CD8-positive, alpha-beta memory T cell (primary cell): ENCODE measurements around the gene IP6K2. TPM values are rescaled to one million over a fixed set of nuclear protein-coding genes. Genes with fewer than 3 reads are reported as not detected.
"Not testable (repeated sequence)": the region's sequence is repeated elsewhere in the genome, so short reads cannot be mapped to it uniquely, and the experiment has no call there.

ENCODE experiments used
- CTCF ChIA-PET: fragments of 350-600 bp; sonication (Branson Sonifier 250); formaldehyde crosslinking; loops from one replicate; lab custom pipeline; 2021; ENCODE audit warnings: antibody characterized with exemption; lab: Charles Lee
- POLR2A ChIA-PET: fragments of 350-600 bp; sonication (Branson Sonifier 250); formaldehyde crosslinking; loops from one replicate; lab custom pipeline; 2021; ENCODE audit warnings: antibody characterized with exemption; lab: Charles Lee
- DNase-seq, 5 donors: peaks; one replicate each; pipeline versions ENCODE4 v3.0.0 to v3.0.0-alpha.2; 2020 to 2022; ENCODE audit warnings: mixed read lengths in 1 of 5
- H3K27ac ChIP-seq: one replicate; pipeline ENCODE4 v1.7.0; 2013; ENCODE audit warnings: low read depth, mild to moderate bottlenecking, low read length, moderate library complexity
- H3K27me3 ChIP-seq: 2 replicates; pipeline ENCODE4 v1.7.0; 2013; ENCODE audit warnings: low read length, mild to moderate bottlenecking; ENCODE audit not compliant: insufficient read depth, poor library complexity, severe bottlenecking
- H3K36me3 ChIP-seq: 2 replicates; pipeline ENCODE4 v1.7.0; 2013; ENCODE audit warnings: mild to moderate bottlenecking, low read length, moderate library complexity; ENCODE audit not compliant: insufficient read depth
- H3K4me1 ChIP-seq: 2 replicates; pipeline ENCODE4 v1.7.0; 2013; ENCODE audit warnings: mild to moderate bottlenecking, low read length, moderate library complexity; ENCODE audit not compliant: insufficient read depth
- H3K4me3 ChIP-seq: 2 replicates; pipeline ENCODE4 v1.7.0; 2013; ENCODE audit warnings: mild to moderate bottlenecking, low read length
- H3K9me3 ChIP-seq: 2 replicates; pipeline ENCODE4 v1.7.0; 2013; ENCODE audit warnings: mild to moderate bottlenecking, low read length
- H3K27ac Mint-ChIP-seq, 8 donors: one replicate each; pipeline ENCODE4 v1.8.0; 2020 to 2021; ENCODE audit warnings: mixed read lengths in 8 of 8, mild to moderate bottlenecking in 6 of 8, inconsistent platforms in 3 of 8, moderate library complexity in 3 of 8
- H3K27me3 Mint-ChIP-seq, 2 donors: one replicate each; pipeline ENCODE4 v1.8.0; 2020 to 2021; ENCODE audit warnings: mixed read lengths in 2 of 2, mild to moderate bottlenecking in 1 of 2, moderate library complexity in 1 of 2
- H3K36me3 Mint-ChIP-seq, 3 donors: one replicate each; pipeline ENCODE4 v1.8.0; 2020 to 2021; ENCODE audit warnings: mixed read lengths in 3 of 3, inconsistent platforms in 1 of 3, mild to moderate bottlenecking in 1 of 3
- H3K4me1 Mint-ChIP-seq, 3 donors: one replicate each; pipeline ENCODE4 v1.8.0; 2020 to 2021; ENCODE audit warnings: mixed read lengths in 3 of 3, inconsistent platforms in 1 of 3, mild to moderate bottlenecking in 1 of 3
- H3K4me3 Mint-ChIP-seq, 7 donors: one replicate each; pipeline ENCODE4 v1.8.0; 2020 to 2021; ENCODE audit warnings: mixed read lengths in 7 of 7, mild to moderate bottlenecking in 6 of 7, moderate library complexity in 4 of 7, inconsistent platforms in 2 of 7
- H3K9me3 Mint-ChIP-seq, 5 donors: one replicate each; pipeline ENCODE4 v1.8.0; 2020 to 2022; ENCODE audit warnings: mixed read lengths in 5 of 5, mild to moderate bottlenecking in 3 of 5, moderate library complexity in 2 of 5, inconsistent platforms in 1 of 5
- polyA plus RNA-seq: library from polyadenylated mRNA; unstranded; fragments of 300-500 nt; fragmentation: Illumina TruSeq; gene quantifications from one replicate; pipeline ENCODE4 v1.2.3, GENCODE V29; 2021
- total RNA-seq, 2 experiments: library from RNA; stranded (reverse); gene quantifications; one replicate each; pipeline ENCODE4 v1.2.3, GENCODE V29; 2021

The IP6K2 gene
- total RNA-seq (10 to 100 TPM; 43.9 to 47.1 TPM), polyA plus RNA-seq (50.5 TPM)

DNA sequence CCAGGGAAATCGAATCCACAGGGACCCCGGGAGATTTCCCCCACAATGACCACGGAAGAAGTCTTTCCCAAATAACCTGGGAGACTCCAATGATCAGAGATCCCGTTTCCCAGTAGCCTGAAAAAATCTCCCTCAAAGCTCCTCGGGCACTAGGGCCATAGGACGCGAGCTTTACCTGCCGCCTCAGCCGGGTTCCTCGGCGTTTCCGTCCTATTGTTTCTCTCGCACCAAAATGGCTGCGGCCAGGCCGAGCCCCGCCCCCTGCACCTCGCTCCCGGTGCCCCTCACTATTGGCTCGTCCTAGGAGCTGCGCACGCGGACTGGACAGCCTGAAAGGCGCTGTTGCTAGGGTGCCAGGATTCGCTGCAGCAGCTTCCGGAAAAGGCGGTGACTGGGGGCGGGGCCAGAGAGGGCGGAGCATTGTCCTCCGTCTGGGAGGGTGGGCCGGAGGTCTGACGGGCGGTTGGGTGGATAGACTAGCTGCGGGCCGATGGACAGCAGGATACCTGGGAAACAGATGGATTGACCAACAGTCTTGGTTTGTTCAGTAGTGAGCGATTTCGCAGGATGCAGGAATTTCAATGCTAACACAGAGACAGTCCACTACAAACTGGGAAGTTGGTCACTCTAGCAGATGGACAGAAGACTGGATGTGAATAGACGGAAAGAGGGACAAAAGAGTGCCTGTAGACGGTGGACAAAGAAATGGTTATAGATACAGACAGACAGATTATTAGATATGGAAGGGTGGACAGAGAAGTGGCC lies at the start of gene IP6K2:
Gene IP6K2 (minus strand): TSS at position 240 of the 765 bp plus-strand sequence. CDS start 21,930 bp downstream, outside the sequence.
- Mint-ChIP-seq H3K9me3 (no peaks in the 10 kb centered on the region), H3K27ac (peak within 1 kb of the TSS; percentile 84 to 99 (median 98)), H3K4me1 (peaks cover 40 to 46% (median 45%) of the 10 kb centered on the region in 3 donors), H3K4me3 (peak within 1 kb of the TSS; percentile 86 to 100 (median 99)), H3K36me3 (peaks cover 0 to 37% (median 8%) of the 10 kb centered on the region in 3 donors), H3K27me3 (peaks cover 0 to 5% of the 10 kb centered on the region in 2 donors)
- ChIA-PET POLR2A (interaction anchor here (0.5 to 1.2 kb wide), 5 partner anchors 10 to 377 kb away, joined by 3 to 8 read pairs (median 4); partner anchors contain the start of gene QRICH1), CTCF (interaction anchor here (0.7 to 1.4 kb wide), 3 partner anchors 23 to 201 kb away, joined by 3 read pairs; partner anchors contain the start of gene ARIH2)
- H3K27ac ChIP-seq: peak within 1 kb of the TSS; percentile 88
- peak within 1 kb of the TSS; percentile 94 for H3K4me3 ChIP-seq
- DNase-seq: peak; percentile 96 to 99 (median 98)
- H3K27me3 ChIP-seq: no peaks in the 10 kb centered on the region
- H3K4me1 ChIP-seq: peaks cover 24% of the 10 kb centered on the region
- H3K9me3 ChIP-seq: no peaks in the 10 kb centered on the region
- no peaks in the 10 kb centered on the region for H3K36me3 ChIP-seq

- Mint-ChIP-seq H3K4me3 (no peak overlapping the region), H3K4me1 (no peaks in the 10 kb centered on the region), H3K27me3 (no peaks in the 10 kb centered on the region), H3K9me3 (no peaks in the 10 kb centered on the region), H3K36me3 (peaks cover 0 to 61% (median 16%) of the 10 kb centered on the region in 3 donors), H3K27ac (peak overlapping the region in 3 of 8 donors; percentile 0 to 51 (median 9))
- POLR2A ChIA-PET: no interaction called here
- H3K9me3 ChIP-seq: no peaks in the 10 kb centered on the region
- no peak overlapping the region for H3K27ac ChIP-seq
- no peak for DNase-seq
- no peaks in the 10 kb centered on the region for H3K4me1 ChIP-seq
- no peaks in the 10 kb centered on the region for H3K27me3 ChIP-seq
- CTCF ChIA-PET: interaction anchor here (1.0 to 1.9 kb wide), 2 partner anchors 26 to 187 kb away, joined by 3 to 4 read pairs; no protein-coding TSS in a partner anchor
- H3K4me3 ChIP-seq: no peak overlapping the region
- peaks cover 6% of the 10 kb centered on the region for H3K36me3 ChIP-seq
Measured at GRCh38 chr3:48765376-48765775, 48.4 kb upstream of the IP6K2 start.

DNA sequence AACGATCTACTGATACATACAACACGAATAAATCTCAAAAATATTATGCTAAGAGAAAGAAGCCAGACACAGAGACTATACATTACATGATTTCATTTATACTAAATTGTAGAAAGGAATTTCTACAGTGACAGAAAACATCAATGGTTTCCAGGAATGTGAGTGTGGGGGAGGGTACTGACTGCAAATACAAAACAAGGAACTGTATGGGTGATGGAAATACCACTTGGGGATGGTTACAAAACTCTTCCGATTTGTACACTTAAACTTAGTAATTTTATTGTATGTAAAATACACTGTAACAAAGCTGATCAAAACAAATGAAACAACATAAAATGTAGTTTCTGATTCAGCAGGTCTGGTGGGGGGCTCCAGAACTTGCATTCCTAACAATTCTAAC lies 45.8 kb upstream of the IP6K2 start:
- peaks cover 12% of the 10 kb centered on the region for H3K36me3 ChIP-seq
- DNase-seq: no peak
- no peaks in the 10 kb centered on the region for H3K27me3 ChIP-seq
- ChIA-PET POLR2A (interaction anchor here (0.6 kb wide), 1 partner anchor 1054 kb away, joined by 9 read pairs; no protein-coding TSS in a partner anchor), CTCF (no interaction called here)
- Mint-ChIP-seq H3K9me3 (no peaks in the 10 kb centered on the region), H3K36me3 (peaks cover 0 to 66% (median 16%) of the 10 kb centered on the region in 3 donors), H3K4me1 (no peaks in the 10 kb centered on the region), H3K4me3 (no peak overlapping the region), H3K27ac (peak overlapping the region in 1 of 8 donors; percentile 1), H3K27me3 (no peaks in the 10 kb centered on the region)
- H3K9me3 ChIP-seq: no peaks in the 10 kb centered on the region
- no peak overlapping the region for H3K27ac ChIP-seq
- H3K4me3 ChIP-seq: no peak overlapping the region
- no peaks in the 10 kb centered on the region for H3K4me1 ChIP-seq

- peaks cover 0 to 72% (median 20%) of the 10 kb centered on the region in 3 donors for H3K36me3 Mint-ChIP-seq
- CTCF ChIA-PET: interaction anchor here (1.0 to 1.3 kb wide), 2 partner anchors 21 to 22 kb away, joined by 3 to 4 read pairs; no protein-coding TSS in a partner anchor
- not testable (repeated sequence) for H3K4me1 Mint-ChIP-seq, H3K4me3 Mint-ChIP-seq, H3K27ac Mint-ChIP-seq, H3K27ac ChIP-seq, H3K9me3 Mint-ChIP-seq, DNase-seq, H3K4me3 ChIP-seq, H3K4me1 ChIP-seq, H3K9me3 ChIP-seq, H3K27me3 Mint-ChIP-seq, H3K27me3 ChIP-seq
- POLR2A ChIA-PET: interaction anchor here (0.8 kb wide), 1 partner anchor 87 kb away, joined by 3 read pairs; no protein-coding TSS in a partner anchor
- H3K36me3 ChIP-seq: peaks cover 17% of the 10 kb centered on the region
Measured at GRCh38 chr3:48759991-48760540, 43.0 kb upstream of the IP6K2 start.

DNA sequence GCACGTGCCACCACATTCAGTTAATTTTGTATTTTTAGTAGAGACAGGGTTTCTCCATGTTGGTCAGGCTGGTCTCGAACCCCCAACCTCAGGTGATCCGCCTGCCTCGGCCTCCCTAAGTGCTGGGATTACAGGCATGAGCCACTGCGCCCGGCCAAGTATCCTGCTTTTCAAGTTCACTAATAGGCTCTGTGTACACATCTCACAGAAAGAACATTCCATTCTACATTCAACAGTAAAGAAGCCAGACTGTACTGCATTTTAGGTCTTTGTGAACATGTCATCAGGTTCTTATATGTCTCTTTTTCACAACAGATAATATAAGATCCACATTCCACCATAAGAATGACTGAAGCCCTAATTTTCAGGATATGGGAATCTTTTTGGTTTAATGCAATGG lies 42.5 kb upstream of the IP6K2 start:
- H3K9me3 Mint-ChIP-seq, H3K4me3 Mint-ChIP-seq, H3K27me3 ChIP-seq, H3K9me3 ChIP-seq, H3K27ac ChIP-seq, H3K4me1 ChIP-seq, H3K4me1 Mint-ChIP-seq, CTCF ChIA-PET, H3K27me3 Mint-ChIP-seq, H3K4me3 ChIP-seq, DNase-seq, H3K27ac Mint-ChIP-seq: not testable (repeated sequence)
- peaks cover 0 to 67% (median 17%) of the 10 kb centered on the region in 3 donors for H3K36me3 Mint-ChIP-seq
- H3K36me3 ChIP-seq: peaks cover 14% of the 10 kb centered on the region
- POLR2A ChIA-PET: interaction anchor here (0.8 kb wide), 1 partner anchor 87 kb away, joined by 3 read pairs; no protein-coding TSS in a partner anchor

GRCh38 chr3:48759071-48759470 lies 42.0 kb upstream of the IP6K2 start:
- Mint-ChIP-seq H3K4me1 (no peaks in the 10 kb centered on the region), H3K27ac (no peak overlapping the region), H3K36me3 (peaks cover 0 to 63% (median 15%) of the 10 kb centered on the region in 3 donors), H3K27me3 (no peaks in the 10 kb centered on the region), H3K4me3 (no peak overlapping the region), H3K9me3 (no peaks in the 10 kb centered on the region)
- Histone ChIP-seq H3K4me3 (no peak overlapping the region), H3K4me1 (no peaks in the 10 kb centered on the region), H3K27ac (no peak overlapping the region), H3K27me3 (no peaks in the 10 kb centered on the region), H3K9me3 (no peaks in the 10 kb centered on the region), H3K36me3 (peaks cover 14% of the 10 kb centered on the region)
- POLR2A ChIA-PET: no interaction called here
- DNase-seq: no peak
- CTCF ChIA-PET: no interaction called here

DNA sequence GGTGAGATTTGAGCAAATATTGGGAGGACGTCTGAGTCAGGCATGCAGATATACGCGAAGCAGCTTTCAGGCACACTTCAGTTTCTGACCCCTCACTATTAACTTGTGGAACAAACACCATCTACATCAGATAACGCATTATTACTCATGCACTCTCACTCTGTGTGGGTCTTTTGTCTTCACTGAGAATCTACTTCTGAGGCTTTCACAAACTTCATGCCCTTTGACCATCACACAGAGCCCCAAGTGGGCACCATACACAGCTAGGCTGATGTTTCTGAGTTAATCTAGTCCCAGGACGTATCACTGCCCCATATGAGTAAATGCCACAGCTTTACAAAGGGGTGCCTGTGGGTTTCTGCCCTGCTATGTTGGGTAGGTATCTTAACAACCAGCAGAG lies 39.6 kb upstream of the IP6K2 start:
- Histone ChIP-seq H3K36me3 (peaks cover 17% of the 10 kb centered on the region), H3K27me3 (no peaks in the 10 kb centered on the region), H3K4me3 (no peak overlapping the region), H3K27ac (no peak overlapping the region), H3K4me1 (no peaks in the 10 kb centered on the region), H3K9me3 (no peaks in the 10 kb centered on the region)
- peak overlapping the region in 3 of 8 donors; percentile 29 to 31 (median 30) for H3K27ac Mint-ChIP-seq
- no peaks in the 10 kb centered on the region for H3K27me3 Mint-ChIP-seq
- CTCF ChIA-PET: no interaction called here
- POLR2A ChIA-PET: interaction anchor here (0.6 kb wide), 1 partner anchor 13 kb away, joined by 3 read pairs; no protein-coding TSS in a partner anchor
- no peak for DNase-seq
- no peak overlapping the region for H3K4me3 Mint-ChIP-seq
- peaks cover 0 to 59% (median 11%) of the 10 kb centered on the region in 3 donors for H3K36me3 Mint-ChIP-seq
- H3K4me1 Mint-ChIP-seq: no peaks in the 10 kb centered on the region
- no peaks in the 10 kb centered on the region for H3K9me3 Mint-ChIP-seq
